B cell (primary cell): Measurements from ENCODE around the gene SLC2A1. TPM values are rescaled to one million over a fixed set of nuclear protein-coding genes. Genes with fewer than 3 reads are reported as not detected.

Experiments used
- ATAC-seq: fragments of 200-7000 bp; cut with Tn5 transposase; one replicate; pipeline ENCODE4 v1.10.0; 2021; ENCODE audit warnings: low read depth, mild to moderate bottlenecking, moderate number of reproducible peaks, moderate library complexity
- CTCF ChIA-PET: fragments of 350-600 bp; sonication (Branson Sonifier 250); formaldehyde crosslinking; loops from one replicate; lab custom pipeline; 2021; ENCODE audit warnings: antibody characterized with exemption, inconsistent platforms; lab: Charles Lee
- POLR2A ChIA-PET: fragments of 350-600 bp; sonication (Branson Sonifier 250); formaldehyde crosslinking; loops from one replicate; lab custom pipeline; 2021; ENCODE audit warnings: antibody characterized with exemption; lab: Charles Lee
- DNase-seq: peaks from one replicate; pipeline ENCODE4 v3.0.0; 2013
- H2AFZ ChIP-seq: 2 replicates; pipeline ENCODE4 v1.6.1; 2012; ENCODE audit warnings: mild to moderate bottlenecking, low read depth, low read length; ENCODE audit not compliant: insufficient read depth, poor library complexity, severe bottlenecking
- H3K27ac ChIP-seq, 2 donors: 1 replicate in 1 of 2; 2 replicates in 1 of 2; pipeline ENCODE4 v1.5.1; 2012 to 2013; ENCODE audit warnings: low read length in 2 of 2, mild to moderate bottlenecking in 2 of 2, moderate library complexity in 1 of 2
- H3K27me3 ChIP-seq, 4 experiments: fragments of 200-600 bp in 1 of 4; sonication (generic) in 1 of 4; replicated peaks in 1 of 4; 1 replicate in 2 of 4; 2 replicates in 2 of 4; pipeline versions ENCODE4 v1.6.1 to v1.7.0; 2013 to 2016; ENCODE audit warnings: low read length in 3 of 4, mild to moderate bottlenecking in 2 of 4, mixed read lengths in 1 of 4, moderate library complexity in 1 of 4; ENCODE audit not compliant: insufficient read depth in 4 of 4, control insufficient read depth in 3 of 4; ENCODE audit errors: control extremely low read depth in 1 of 4
- H3K36me3 ChIP-seq, 2 experiments: replicated peaks in 1 of 2; 1 replicate in 1 of 2; 2 replicates in 1 of 2; pipeline versions ENCODE4 v1.6.1 to v1.7.1; 2013; ENCODE audit warnings: low read length in 1 of 2; ENCODE audit not compliant: insufficient read depth in 2 of 2, control insufficient read depth in 1 of 2; ENCODE audit errors: control extremely low read depth in 1 of 2, extremely low read depth in 1 of 2
- H3K4me1 ChIP-seq, 2 donors: fragments of 200-600 bp in 1 of 2; sonication (generic) in 1 of 2; 1 replicate in 1 of 2; 2 replicates in 1 of 2; pipeline versions ENCODE4 v1.5.1 to v1.6.1; 2013 to 2017; ENCODE audit warnings: low read length in 2 of 2; ENCODE audit not compliant: control insufficient read depth in 2 of 2, insufficient read depth in 2 of 2
- H3K4me2 ChIP-seq: replicated peaks from 2 replicates; pipeline ENCODE3; 2012; ENCODE audit warnings: mild to moderate bottlenecking, low read depth, low read length; ENCODE audit not compliant: poor library complexity, severe bottlenecking
- H3K4me3 ChIP-seq, 5 experiments: fragments of 200-600 bp in 1 of 5; sonication (generic) in 1 of 5; 1 replicate in 3 of 5; 2 replicates in 2 of 5; pipeline versions ENCODE4 v1.5.1 to v1.7.0; 2011 to 2016; ENCODE audit warnings: low read length in 4 of 5, mild to moderate bottlenecking in 4 of 5, low read depth in 2 of 5, control low read depth in 1 of 5, moderate library complexity in 1 of 5; ENCODE audit not compliant: insufficient read depth in 1 of 5; ENCODE audit errors: control extremely low read depth in 1 of 5, extremely low read depth in 1 of 5
- H3K79me2 ChIP-seq: fragments of 200-600 bp; sonication (generic); one replicate; pipeline ENCODE4 v1.6.0; 2016; ENCODE audit warnings: low read length; ENCODE audit not compliant: control insufficient read depth, insufficient read depth
- H3K9ac ChIP-seq: fragments of 200-600 bp; sonication (generic); 2 replicates; pipeline ENCODE4 v1.6.1; 2017; ENCODE audit warnings: mild to moderate bottlenecking, low read length, moderate library complexity
- H3K9me3 ChIP-seq, 3 donors: one replicate each; pipeline versions ENCODE4 v1.6.1 to v1.7.1; 2013; ENCODE audit warnings: low read length in 2 of 3; ENCODE audit not compliant: control insufficient read depth in 2 of 3, insufficient read depth in 1 of 3; ENCODE audit errors: control extremely low read depth in 1 of 3
- H4K20me1 ChIP-seq: 2 replicates; pipeline ENCODE4 v1.6.0; 2012; ENCODE audit warnings: mild to moderate bottlenecking, low read length; ENCODE audit not compliant: insufficient read depth, control insufficient read depth, poor library complexity, severe bottlenecking
- H3K27ac Mint-ChIP-seq: one replicate; pipeline ENCODE4 v1.8.0; 2021; ENCODE audit warnings: mixed read lengths
- H3K27me3 Mint-ChIP-seq: one replicate; pipeline ENCODE4 v1.8.0; 2021; ENCODE audit warnings: mixed read lengths
- H3K4me1 Mint-ChIP-seq: one replicate; pipeline ENCODE4 v1.8.0; 2021; ENCODE audit warnings: mixed read lengths
- H3K4me3 Mint-ChIP-seq: one replicate; pipeline ENCODE4 v1.8.0; 2021; ENCODE audit warnings: mixed read lengths
- H3K9me3 Mint-ChIP-seq: one replicate; pipeline ENCODE4 v1.8.0; 2022; ENCODE audit warnings: mixed read lengths; ENCODE audit not compliant: insufficient read depth
- EZH2 ChIP-seq: IDR thresholded peaks from 2 replicates; pipeline ENCODE4 v1.6.1; 2012; ENCODE audit warnings: borderline replicate concordance, low read depth, mild to moderate bottlenecking, moderate library complexity, low read length; ENCODE audit not compliant: insufficient read depth, poor library complexity, severe bottlenecking
- WGBS: methylation state at CpG from one replicate; pipeline ENCODE4 v1.1.5; 2013; ENCODE audit warnings: missing lambda C conversion rate; ENCODE audit not compliant: insufficient coverage; 5-methylcytosine and 5-hydroxymethylcytosine counted together
- intact Hi-C: fragments of 100-400 bp; cut with micrococcal nuclease; formaldehyde crosslinking; loops from one replicate; pipeline ENCODE4 v1.10.0; 2022
- polyA plus RNA-seq: library from polyadenylated mRNA; depleted of rRNA; stranded (reverse); fragments of >200 nt; gene quantifications from 2 replicates; pipeline ENCODE4 v1.2.3, GENCODE V29; 2012
- total RNA-seq, 2 donors: library from RNA; stranded (reverse); fragments of 120-200 nt in 1 of 2; gene quantifications; 1 replicate in 1 of 2; 2 replicates in 1 of 2; pipeline versions ENCODE4 v1.2.3 to v1.2.4, GENCODE V29; 2013 to 2022
- TF ChIP-seq, protein P1 (sequence below): fragments of 200-600 bp; IDR thresholded peaks from one replicate; pipeline ENCODE4 v1.8.0; 2022; ENCODE audit warnings: antibody characterized with exemption, mild to moderate bottlenecking

SLC2A1 gene
- total and polyA plus RNA-seq, 2 donors (not counting 1 experiment from before 2014, with no cell fraction given) = 223 to 240 TPM

GRCh38 chr1:42951588-42951987, 7.1 kb downstream of the SLC2A1 start:
- intact Hi-C loops = loop anchor here (10.0 kb wide), 1 partner anchor 413 kb away; the partner anchor contains the start of gene ELOVL1
- Mint-ChIP-seq H3K4me3 (peak overlapping the region; percentile 93), H3K27me3 (no peaks in the 10 kb centered on the region), H3K9me3 (no peaks in the 10 kb centered on the region), H3K27ac (peak overlapping the region; percentile 99), H3K4me1 (peaks cover 91% of the 10 kb centered on the region)
- Histone ChIP-seq H3K9ac (peak overlapping the region; percentile 64), H3K4me3 (peak overlapping the region in 1 of 5 experiments; percentile 56), H3K4me1 (peaks cover 95 to 99% of the 10 kb centered on the region in 2 donors), H4K20me1 (peaks cover 51% of the 10 kb centered on the region), H3K27me3 (no peaks in the 10 kb centered on the region), H3K36me3 (peaks cover 0 to 65% of the 10 kb centered on the region in 2 experiments), H3K27ac (peak overlapping the region; percentile 94 to 95), H3K79me2 (peaks cover 100% of the 10 kb centered on the region), H2AFZ (no peak overlapping the region), H3K4me2 (peak overlapping the region; percentile 86), H3K9me3 (no peaks in the 10 kb centered on the region)
- TF ChIP-seq, protein P1, sequence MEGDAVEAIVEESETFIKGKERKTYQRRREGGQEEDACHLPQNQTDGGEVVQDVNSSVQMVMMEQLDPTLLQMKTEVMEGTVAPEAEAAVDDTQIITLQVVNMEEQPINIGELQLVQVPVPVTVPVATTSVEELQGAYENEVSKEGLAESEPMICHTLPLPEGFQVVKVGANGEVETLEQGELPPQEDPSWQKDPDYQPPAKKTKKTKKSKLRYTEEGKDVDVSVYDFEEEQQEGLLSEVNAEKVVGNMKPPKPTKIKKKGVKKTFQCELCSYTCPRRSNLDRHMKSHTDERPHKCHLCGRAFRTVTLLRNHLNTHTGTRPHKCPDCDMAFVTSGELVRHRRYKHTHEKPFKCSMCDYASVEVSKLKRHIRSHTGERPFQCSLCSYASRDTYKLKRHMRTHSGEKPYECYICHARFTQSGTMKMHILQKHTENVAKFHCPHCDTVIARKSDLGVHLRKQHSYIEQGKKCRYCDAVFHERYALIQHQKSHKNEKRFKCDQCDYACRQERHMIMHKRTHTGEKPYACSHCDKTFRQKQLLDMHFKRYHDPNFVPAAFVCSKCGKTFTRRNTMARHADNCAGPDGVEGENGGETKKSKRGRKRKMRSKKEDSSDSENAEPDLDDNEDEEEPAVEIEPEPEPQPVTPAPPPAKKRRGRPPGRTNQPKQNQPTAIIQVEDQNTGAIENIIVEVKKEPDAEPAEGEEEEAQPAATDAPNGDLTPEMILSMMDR = no peak
- no peak for TF ChIP-seq EZH2
- ChIA-PET POLR2A (interaction anchor here (0.6 to 18.1 kb wide), 9 partner anchors 10 to 270 kb away, joined by 3 to 209 read pairs (median 16); partner anchors contain the start of gene YBX1), CTCF (interaction anchor here (1.4 to 13.0 kb wide), 7 partner anchors 15 to 122 kb away, joined by 4 to 121 read pairs (median 27); no protein-coding TSS in a partner anchor)
- WGBS = no CpG with 5 or more reads among the region's 1 CpG
- peak; percentile 14 for DNase-seq
- ATAC-seq = no peak

DNA sequence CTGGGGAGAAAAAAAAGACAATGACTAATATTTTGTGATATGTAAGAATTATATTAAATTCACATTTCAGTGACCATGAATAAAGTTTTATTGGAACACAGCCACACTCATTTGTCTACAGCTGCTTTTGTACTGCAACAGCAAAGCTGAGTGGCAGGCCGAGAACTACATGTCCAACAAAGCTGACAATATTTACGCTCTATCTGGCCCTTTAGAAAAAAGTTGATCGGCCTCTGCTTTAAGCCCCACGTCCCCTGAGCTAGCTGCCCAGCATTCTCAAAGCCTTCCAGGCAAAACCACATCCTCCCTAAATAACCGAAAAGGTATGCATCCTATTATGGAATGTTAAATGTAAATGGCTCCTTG, 8.6 kb downstream of the SLC2A1 start:
- ChIA-PET CTCF (interaction anchor here (0.9 to 13.0 kb wide), 5 partner anchors 14 to 123 kb away, joined by 3 to 121 read pairs (median 16); no protein-coding TSS in a partner anchor), POLR2A (interaction anchor here (0.6 to 18.1 kb wide), 4 partner anchors 14 to 130 kb away, joined by 4 to 209 read pairs (median 102); no protein-coding TSS in a partner anchor)
- Histone ChIP-seq H3K4me1 (peaks cover 99 to 100% of the 10 kb centered on the region in 2 donors), H3K4me3 (peak overlapping the region in 1 of 5 experiments; percentile 48), H3K27me3 (no peaks in the 10 kb centered on the region), H3K36me3 (peaks cover 0 to 66% of the 10 kb centered on the region in 2 experiments), H3K79me2 (peaks cover 100% of the 10 kb centered on the region), H3K27ac (peak overlapping the region; percentile 68 to 94), H4K20me1 (peaks cover 55% of the 10 kb centered on the region), H2AFZ (no peak overlapping the region), H3K9me3 (no peaks in the 10 kb centered on the region), H3K9ac (peak overlapping the region; percentile 50), H3K4me2 (peak overlapping the region; percentile 74)
- TF ChIP-seq, protein P1 = no peak
- no peak for TF ChIP-seq EZH2
- DNase-seq (no peak), ATAC-seq (no peak)
- intact Hi-C loops = loop anchor here (10.0 kb wide), 1 partner anchor 415 kb away; the partner anchor contains the start of gene ELOVL1
- peak overlapping the region; percentile 99 for H3K27ac Mint-ChIP-seq
- H3K4me3 Mint-ChIP-seq = peak overlapping the region; percentile 87
- WGBS = 93% methylated on average over 2 of the region's 5 CpGs
- peaks cover 94% of the 10 kb centered on the region for H3K4me1 Mint-ChIP-seq
- no peaks in the 10 kb centered on the region for H3K27me3 Mint-ChIP-seq
- no peaks in the 10 kb centered on the region for H3K9me3 Mint-ChIP-seq
